HG03571 (cell line): ENCODE data around the gene TRABD.

Source experiments
- ATAC-seq: cut with Tn5 transposase; IDR thresholded peaks from one replicate; pipeline ENCODE4 v1.9.1; 2021; ENCODE audit not compliant: unreplicated experiment

The TRABD gene

GRCh38 chr22:50184902-50185374 lies 775 bp upstream of the TRABD start:
- no peak for ATAC-seq

GRCh38 chr22:50186181-50186714 lies 535 bp downstream of the TRABD start:
- no peak for ATAC-seq

GRCh38 chr22:50186761-50187523 lies 1.2 kb downstream of the TRABD start:
- ATAC-seq = no peak

- ATAC-seq = no peak
Observed at GRCh38 chr22:50188356-50188755, 2.6 kb downstream of the TRABD start.

- no peak for ATAC-seq
Observed at GRCh38 chr22:50189184-50189848, 3.6 kb downstream of the TRABD start.

- ATAC-seq = no peak
Observed at GRCh38 chr22:50189849-50190181, 4.1 kb downstream of the TRABD start.

- peak; percentile 34 for ATAC-seq
Observed at GRCh38 chr22:50190182-50190940, 4.6 kb downstream of the TRABD start.

- no peak for ATAC-seq
Observed at GRCh38 chr22:50190941-50191741, 5.4 kb downstream of the TRABD start.

GRCh38 chr22:50192436-50193204 lies 6.9 kb downstream of the TRABD start:
- ATAC-seq = no peak

- no peak for ATAC-seq
Observed at GRCh38 chr22:50193621-50194020, 7.9 kb downstream of the TRABD start.

GRCh38 chr22:50194037-50194805 lies 8.5 kb downstream of the TRABD start:
- ATAC-seq = no peak

- ATAC-seq = no peak
Observed at GRCh38 chr22:50196256-50196655, 10.5 kb downstream of the TRABD start.

- no peak for ATAC-seq
Observed at GRCh38 chr22:50197000-50197800, 11.5 kb downstream of the TRABD start.

GRCh38 chr22:50197856-50198623 lies 12.3 kb downstream of the TRABD start:
- ATAC-seq = no peak

- no peak for ATAC-seq
Observed at GRCh38 chr22:50198624-50199017, 12.9 kb downstream of the TRABD start.

GRCh38 chr22:50199251-50199721 lies 13.6 kb downstream of the TRABD start:
- ATAC-seq = no peak

- ATAC-seq = no peak
Observed at GRCh38 chr22:50199829-50200460, 14.2 kb downstream of the TRABD start.
